ENCODE measurements around the gene SLC5A5. TPM values are rescaled to one million over a fixed set of nuclear protein-coding genes. Genes with fewer than 3 reads are reported as not detected.

SLC5A5 gene
- total RNA-seq, 1 donor from 2014 or later = not detected

- Mint-ChIP-seq H3K4me3 (ENCODE audit: unreplicated experiment) (peak within 1 kb of the TSS; percentile 10), H3K27ac (ENCODE audit: unreplicated experiment) (peak within 1 kb of the TSS; percentile 56), H3K9me3 (ENCODE audit: unreplicated experiment) (no peaks in the 10 kb centered on the region), H3K36me3 (ENCODE audit: unreplicated experiment) (no peaks in the 10 kb centered on the region), H3K4me1 (ENCODE audit: unreplicated experiment) (peaks cover 8% of the 10 kb centered on the region), H3K27me3 (ENCODE audit: unreplicated experiment) (no peaks in the 10 kb centered on the region)
- no peak for DNase-seq (ENCODE audit: extremely low spot score, unreplicated experiment)
- TF ChIP-seq CTCF (IDR thresholded peaks at IDR 0.05) = no peak
These were observed 24.0 kb upstream of the SLC5A5 start, which contains the start of gene JAK3 for GRCh38 chr19:17847538-17848366. Gene JAK3, minus strand, starts transcription at chr19:17847982. Its CDS starts 3,565 bp downstream, at chr19:17844417.

GRCh38 chr19:17848595-17849292 is 23.0 kb upstream of the SLC5A5 start:
- H3K27me3 Mint-ChIP-seq (ENCODE audit: unreplicated experiment) = no peaks in the 10 kb centered on the region
- DNase-seq (ENCODE audit: extremely low spot score, unreplicated experiment) = no peak
- H3K36me3 Mint-ChIP-seq (ENCODE audit: unreplicated experiment) = no peaks in the 10 kb centered on the region
- H3K4me3 Mint-ChIP-seq (ENCODE audit: unreplicated experiment) = no peak overlapping the region
- H3K4me1 Mint-ChIP-seq (ENCODE audit: unreplicated experiment) = peaks cover 8% of the 10 kb centered on the region
- no peaks in the 10 kb centered on the region for H3K9me3 Mint-ChIP-seq (ENCODE audit: unreplicated experiment)
- H3K27ac Mint-ChIP-seq (ENCODE audit: unreplicated experiment) = peak overlapping the region; percentile 56
- no peak for TF ChIP-seq CTCF (IDR thresholded peaks at IDR 0.05)

GRCh38 chr19:17854061-17854460 is 17.7 kb upstream of the SLC5A5 start:
- Mint-ChIP-seq H3K4me3 (ENCODE audit: unreplicated experiment) (no peak overlapping the region), H3K27ac (ENCODE audit: unreplicated experiment) (no peak overlapping the region), H3K36me3 (ENCODE audit: unreplicated experiment) (no peaks in the 10 kb centered on the region), H3K9me3 (ENCODE audit: unreplicated experiment) (no peaks in the 10 kb centered on the region), H3K27me3 (ENCODE audit: unreplicated experiment) (no peaks in the 10 kb centered on the region), H3K4me1 (ENCODE audit: unreplicated experiment) (peaks cover 12% of the 10 kb centered on the region)
- DNase-seq (ENCODE audit: extremely low spot score, unreplicated experiment) = no peak
- no peak for TF ChIP-seq CTCF (IDR thresholded peaks at IDR 0.05)

GRCh38 chr19:17855280-17856152 is 16.2 kb upstream of the SLC5A5 start:
- H3K4me3 Mint-ChIP-seq (ENCODE audit: unreplicated experiment) = no peak overlapping the region
- H3K27me3 Mint-ChIP-seq (ENCODE audit: unreplicated experiment) = no peaks in the 10 kb centered on the region
- H3K27ac Mint-ChIP-seq (ENCODE audit: unreplicated experiment) = no peak overlapping the region
- TF ChIP-seq CTCF (IDR thresholded peaks at IDR 0.05) = peak; percentile 96
- no peaks in the 10 kb centered on the region for H3K36me3 Mint-ChIP-seq (ENCODE audit: unreplicated experiment)
- peak; percentile 95 for DNase-seq (ENCODE audit: extremely low spot score, unreplicated experiment)
- no peaks in the 10 kb centered on the region for H3K9me3 Mint-ChIP-seq (ENCODE audit: unreplicated experiment)
- H3K4me1 Mint-ChIP-seq (ENCODE audit: unreplicated experiment) = peaks cover 18% of the 10 kb centered on the region

All from osteocyte (in vitro differentiated cells).